ENCODE results near the gene MLEC. TPM values are rescaled to one million over a fixed set of nuclear protein-coding genes. Genes with fewer than 3 reads are reported as not detected.
A peak's percentile ranks its signal among the peaks of the same experiment; 100 is the strongest.

Gene MLEC
- total RNA-seq, 1 experiment from 2014 or later, result 290 TPM

GRCh38 chr12:120712610-120713009 lies 25.7 kb downstream of the MLEC start:
- TF ChIP-seq CTCF (IDR thresholded peaks at IDR 0.05; ENCODE audit: unreplicated experiment), result no peak
- BruUV-seq (replicated peaks), result no TSS peak
- no peak for DNase-seq
- Mint-ChIP-seq H3K4me3 (ENCODE audit: low read depth, unreplicated experiment) (no peak overlapping the region), H3K4me1 (ENCODE audit: low read depth, unreplicated experiment) (peaks cover 35% of the 10 kb centered on the region), H3K27ac (ENCODE audit: unreplicated experiment) (no peak overlapping the region), H3K27me3 (ENCODE audit: unreplicated experiment) (no peaks in the 10 kb centered on the region), H3K36me3 (ENCODE audit: insufficient read depth, unreplicated experiment) (peaks cover 50% of the 10 kb centered on the region), H3K9me3 (ENCODE audit: low read depth, unreplicated experiment) (no peaks in the 10 kb centered on the region)
- CTCF ChIA-PET, result no interaction called here
- intact Hi-C loops (cut with micrococcal nuclease; ENCODE audit: unreplicated experiment), result no loop called here

GRCh38 chr12:120713861-120714482 lies 27.0 kb downstream of the MLEC start:
- TF ChIP-seq CTCF (IDR thresholded peaks at IDR 0.05; ENCODE audit: unreplicated experiment), result peak; percentile 76
- Mint-ChIP-seq H3K4me1 (ENCODE audit: low read depth, unreplicated experiment) (peaks cover 47% of the 10 kb centered on the region), H3K9me3 (ENCODE audit: low read depth, unreplicated experiment) (no peaks in the 10 kb centered on the region), H3K4me3 (ENCODE audit: low read depth, unreplicated experiment) (no peak overlapping the region), H3K27ac (ENCODE audit: unreplicated experiment) (no peak overlapping the region), H3K36me3 (ENCODE audit: insufficient read depth, unreplicated experiment) (peaks cover 59% of the 10 kb centered on the region), H3K27me3 (ENCODE audit: unreplicated experiment) (no peaks in the 10 kb centered on the region)
- BruUV-seq (replicated peaks), result no TSS peak
- intact Hi-C loops (cut with micrococcal nuclease; ENCODE audit: unreplicated experiment), result loop anchor here (1.0 kb wide), 2 partner anchors 67 to 131 kb away; no protein-coding TSS in a partner anchor
- DNase-seq, result peak; percentile 87
- CTCF ChIA-PET, result no interaction called here

- TF ChIP-seq CTCF (IDR thresholded peaks at IDR 0.05; ENCODE audit: unreplicated experiment), result no peak
- Mint-ChIP-seq H3K27me3 (ENCODE audit: unreplicated experiment) (no peaks in the 10 kb centered on the region), H3K9me3 (ENCODE audit: low read depth, unreplicated experiment) (no peaks in the 10 kb centered on the region), H3K27ac (ENCODE audit: unreplicated experiment) (no peak overlapping the region), H3K4me3 (ENCODE audit: low read depth, unreplicated experiment) (peak overlapping the region; percentile 30), H3K4me1 (ENCODE audit: low read depth, unreplicated experiment) (peaks cover 27% of the 10 kb centered on the region), H3K36me3 (ENCODE audit: insufficient read depth, unreplicated experiment) (peaks cover 53% of the 10 kb centered on the region)
- DNase-seq, result no peak
- BruUV-seq (replicated peaks), result no TSS peak
- CTCF ChIA-PET, result interaction anchor here (0.7 kb wide), 2 partner anchors 39 to 183 kb away, joined by 3 to 5 read pairs; no protein-coding TSS in a partner anchor
- intact Hi-C loops (cut with micrococcal nuclease; ENCODE audit: unreplicated experiment), result no loop called here
Measured at GRCh38 chr12:120718055-120718454, 31.1 kb downstream of the MLEC start.

- intact Hi-C loops (cut with micrococcal nuclease; ENCODE audit: unreplicated experiment), result no loop called here
- CTCF ChIA-PET, result no interaction called here
- no peak for TF ChIP-seq CTCF (IDR thresholded peaks at IDR 0.05; ENCODE audit: unreplicated experiment)
- H3K27ac Mint-ChIP-seq (ENCODE audit: unreplicated experiment), result peak overlapping the region; percentile 40
- no peak for DNase-seq
- no peaks in the 10 kb centered on the region for H3K27me3 Mint-ChIP-seq (ENCODE audit: unreplicated experiment)
- no TSS peak for BruUV-seq (replicated peaks)
- H3K36me3 Mint-ChIP-seq (ENCODE audit: insufficient read depth, unreplicated experiment), result peaks cover 50% of the 10 kb centered on the region
- no peaks in the 10 kb centered on the region for H3K9me3 Mint-ChIP-seq (ENCODE audit: low read depth, unreplicated experiment)
- H3K4me3 Mint-ChIP-seq (ENCODE audit: low read depth, unreplicated experiment), result peak overlapping the region; percentile 30
- H3K4me1 Mint-ChIP-seq (ENCODE audit: low read depth, unreplicated experiment), result peaks cover 21% of the 10 kb centered on the region
Measured at GRCh38 chr12:120719072-120719471, 32.1 kb downstream of the MLEC start.
